CD4-positive, alpha-beta T cell (primary cell): Measurements from ENCODE around the gene UBA3. TPM values are rescaled to one million over a fixed set of nuclear protein-coding genes. Genes with fewer than 3 reads are reported as not detected.

ENCODE experiments used
- ATAC-seq: fragments of 200-7000 bp; cut with Tn5 transposase; one replicate; pipeline ENCODE4 v1.10.0; 2022; ENCODE audit warnings: mild to moderate bottlenecking; ENCODE audit not compliant: poor library complexity
- CTCF ChIA-PET: fragments of 350-600 bp; sonication (Branson Sonifier 250); formaldehyde crosslinking; loops from one replicate; lab custom pipeline; 2021; ENCODE audit warnings: antibody characterized with exemption, inconsistent platforms; lab: Charles Lee
- POLR2A ChIA-PET: fragments of 350-600 bp; sonication (Branson Sonifier 250); formaldehyde crosslinking; loops from one replicate; lab custom pipeline; 2021; ENCODE audit warnings: antibody characterized with exemption, inconsistent platforms; lab: Charles Lee
- DNase-seq, 14 experiments: peaks; one replicate each; pipeline ENCODE4 v3.0.0-alpha.2; 2013 to 2020; ENCODE audit warnings: mixed read lengths in 2 of 14
- H3K27ac ChIP-seq, 2 donors: one replicate each; pipeline versions ENCODE4 v1.5.1 to v1.7.0; 2013; ENCODE audit warnings: low read length in 2 of 2, low read depth in 1 of 2, mild to moderate bottlenecking in 1 of 2
- H3K27me3 ChIP-seq, 2 experiments: 1 replicate in 1 of 2; 2 replicates in 1 of 2; pipeline versions ENCODE4 v1.6.1 to v1.7.0; 2013; ENCODE audit warnings: low read length in 2 of 2, control low read depth in 1 of 2, mild to moderate bottlenecking in 1 of 2, moderate library complexity in 1 of 2; ENCODE audit not compliant: insufficient read depth in 2 of 2, control insufficient read depth in 1 of 2
- H3K36me3 ChIP-seq: one replicate; pipeline ENCODE4 v1.6.1; 2013; ENCODE audit warnings: low read length, control low read depth; ENCODE audit not compliant: insufficient read depth
- H3K4me1 ChIP-seq: one replicate; pipeline ENCODE4 v1.6.1; 2013; ENCODE audit warnings: low read length, control low read depth; ENCODE audit not compliant: insufficient read depth
- H3K4me3 ChIP-seq: one replicate; pipeline ENCODE4 v1.5.1; 2013; ENCODE audit warnings: mild to moderate bottlenecking, low read length, moderate library complexity
- H3K9me3 ChIP-seq, 2 experiments: 1 replicate in 1 of 2; 2 replicates in 1 of 2; pipeline versions ENCODE4 v1.6.1 to v1.7.0; 2013; ENCODE audit warnings: low read length in 2 of 2, mild to moderate bottlenecking in 2 of 2, control low read depth in 1 of 2, moderate library complexity in 1 of 2; ENCODE audit not compliant: control insufficient read depth in 1 of 2, insufficient read depth in 1 of 2
- H3K27ac Mint-ChIP-seq: one replicate; pipeline ENCODE4 v1.8.0; 2020; ENCODE audit warnings: mixed read lengths
- H3K27me3 Mint-ChIP-seq: one replicate; pipeline ENCODE4 v1.8.0; 2021; ENCODE audit warnings: mixed read lengths
- H3K36me3 Mint-ChIP-seq: one replicate; pipeline ENCODE4 v1.8.0; 2021; ENCODE audit warnings: low read depth, mixed read lengths
- H3K4me1 Mint-ChIP-seq: one replicate; pipeline ENCODE4 v1.8.0; 2021; ENCODE audit warnings: low read depth, mixed read lengths
- H3K4me3 Mint-ChIP-seq: one replicate; pipeline ENCODE4 v1.8.0; 2020; ENCODE audit warnings: mild to moderate bottlenecking, mixed read lengths
- H3K9me3 Mint-ChIP-seq: one replicate; pipeline ENCODE4 v1.8.0; 2020; ENCODE audit warnings: mixed read lengths
- CTCF ChIP-seq: fragments of 200-600 bp; IDR thresholded peaks from one replicate; pipeline ENCODE4 v1.8.0; 2022; ENCODE audit warnings: antibody characterized with exemption, mild to moderate bottlenecking
- intact Hi-C, 2 experiments: fragments of 100-400 bp; cut with DNase I in 1 of 2; cut with micrococcal nuclease in 1 of 2; formaldehyde crosslinking; loops; one replicate each; pipeline versions ENCODE4 v1.15.1 to v1.9.0; 2023 to 2025; cut with DNase I, micrococcal nuclease
- total RNA-seq, 174 experiments: library from RNA in 2 of 174; stranded (reverse) in 2 of 174; gene quantifications; one replicate each; pipeline ENCODE4 v1.2.3 and lab custom pipeline; 2021 to 2026

The UBA3 gene
- total RNA-seq, 2 experiments from 2014 or later: 33.4 to 43.9 TPM

GRCh38 chr3:69094467-69095205 lies 14.5 kb upstream of the UBA3 start:
- H3K27ac ChIP-seq: peak overlapping the region; percentile 77 to 78
- peaks cover 84% of the 10 kb centered on the region for H3K4me1 ChIP-seq
- Mint-ChIP-seq H3K27me3 (no peaks in the 10 kb centered on the region), H3K4me1 (peaks cover 87% of the 10 kb centered on the region), H3K4me3 (peak overlapping the region; percentile 73), H3K36me3 (peaks cover 59% of the 10 kb centered on the region), H3K9me3 (no peaks in the 10 kb centered on the region), H3K27ac (peak overlapping the region; percentile 92)
- no peak for TF ChIP-seq CTCF
- H3K36me3 ChIP-seq: peaks cover 38% of the 10 kb centered on the region
- DNase-seq: peak in 3 of 14 experiments; percentile 38 to 61 (median 61)
- intact Hi-C loops: no loop called here
- no peaks in the 10 kb centered on the region for H3K27me3 ChIP-seq
- H3K4me3 ChIP-seq: peak overlapping the region; percentile 1
- POLR2A ChIA-PET: interaction anchor here (1.4 to 6.8 kb wide), 4 partner anchors 11 to 42 kb away, joined by 3 to 75 read pairs (median 30); partner anchors contain the start of genes ARL6IP5, TMF1 and UBA3
- H3K9me3 ChIP-seq: no peaks in the 10 kb centered on the region
- no peak for ATAC-seq
- CTCF ChIA-PET: interaction anchor here (1.0 to 1.8 kb wide), 5 partner anchors 8 to 59 kb away, joined by 3 to 6 read pairs (median 5); no protein-coding TSS in a partner anchor

- H3K4me3 ChIP-seq: peak overlapping the region; percentile 40
- peaks cover 90% of the 10 kb centered on the region for H3K4me1 ChIP-seq
- peak in 5 of 14 experiments; percentile 9 to 69 (median 66) for DNase-seq
- H3K36me3 Mint-ChIP-seq: peaks cover 57% of the 10 kb centered on the region
- no peaks in the 10 kb centered on the region for H3K9me3 Mint-ChIP-seq
- peak overlapping the region; percentile 92 for H3K27ac Mint-ChIP-seq
- ChIA-PET POLR2A (interaction anchor here (0.6 to 6.8 kb wide), 13 partner anchors 9 to 108 kb away, joined by 3 to 75 read pairs (median 4); partner anchors contain the start of genes ARL6IP5, EOGT, TMF1 and UBA3), CTCF (interaction anchor here (1.3 to 2.1 kb wide), 3 partner anchors 8 to 40 kb away, joined by 3 to 5 read pairs (median 4); partner anchors contain the start of genes ARL6IP5 and TMF1)
- peak overlapping the region; percentile 80 for H3K4me3 Mint-ChIP-seq
- H3K27me3 Mint-ChIP-seq: no peaks in the 10 kb centered on the region
- peak; percentile 71 for ATAC-seq
- peaks cover 89% of the 10 kb centered on the region for H3K4me1 Mint-ChIP-seq
- TF ChIP-seq CTCF: no peak
- H3K9me3 ChIP-seq: no peaks in the 10 kb centered on the region
- peaks cover 26% of the 10 kb centered on the region for H3K36me3 ChIP-seq
- peak overlapping the region; percentile 77 to 78 for H3K27ac ChIP-seq
- H3K27me3 ChIP-seq: no peaks in the 10 kb centered on the region
- intact Hi-C loops: loop anchor here in 1 of 2 experiments (1.0 to 2.0 kb wide), 2 partner anchors 8 to 39 kb away; partner anchors contain the start of genes ARL6IP5 and TMF1
Observed at GRCh38 chr3:69092030-69092516, 11.9 kb upstream of the UBA3 start.

- H3K4me3 ChIP-seq: peak overlapping the region; percentile 40
- H3K9me3 Mint-ChIP-seq: no peaks in the 10 kb centered on the region
- ATAC-seq (no peak), DNase-seq (peak in 1 of 14 experiments; percentile 28)
- no peaks in the 10 kb centered on the region for H3K27me3 ChIP-seq
- no peak for TF ChIP-seq CTCF
- H3K36me3 ChIP-seq: peaks cover 25% of the 10 kb centered on the region
- H3K9me3 ChIP-seq: no peaks in the 10 kb centered on the region
- intact Hi-C loops: loop anchor here in 1 of 2 experiments (1.0 to 2.0 kb wide), 2 partner anchors 7 to 39 kb away; partner anchors contain the start of genes ARL6IP5 and TMF1
- H3K36me3 Mint-ChIP-seq: peaks cover 52% of the 10 kb centered on the region
- peak overlapping the region; percentile 92 for H3K27ac Mint-ChIP-seq
- H3K4me1 Mint-ChIP-seq: peaks cover 84% of the 10 kb centered on the region
- H3K4me3 Mint-ChIP-seq: peak overlapping the region; percentile 80
- POLR2A ChIA-PET: interaction anchor here (0.6 to 6.8 kb wide), 12 partner anchors 8 to 1990 kb away, joined by 3 to 75 read pairs (median 4); partner anchors contain the start of genes ARL6IP5, EOGT, TMF1 and UBA3
- no peaks in the 10 kb centered on the region for H3K27me3 Mint-ChIP-seq
- CTCF ChIA-PET: interaction anchor here (0.7 to 2.1 kb wide), 4 partner anchors 7 to 39 kb away, joined by 3 to 5 read pairs (median 4); partner anchors contain the start of genes ARL6IP5 and TMF1
- peak overlapping the region; percentile 77 to 78 for H3K27ac ChIP-seq
- H3K4me1 ChIP-seq: peaks cover 88% of the 10 kb centered on the region
Observed at GRCh38 chr3:69091389-69092029, 11.3 kb upstream of the UBA3 start.
